Smooth muscle cell of the coronary artery (primary cell): Measurements from ENCODE around the gene ATP6V1B1. TPM values are rescaled to one million over a fixed set of nuclear protein-coding genes. Genes with fewer than 3 reads are reported as not detected.

Experiments
- total RNA-seq: library from RNA; depleted of rRNA; stranded (reverse); fragments of >200 nt; gene quantifications from 2 replicates; pipeline ENCODE4 v1.2.3, GENCODE V29; 2014; ENCODE audit warnings: low replicate concordance

Gene ATP6V1B1
- 0.45 and 0.94 TPM in 2 replicates for total RNA-seq

GRCh38 chr2:70935468-70936164 is at the start of gene ATP6V1B1:
Gene ATP6V1B1, plus strand, starts transcription at chr2:70935900. Its CDS starts 55 bp downstream, at chr2:70935955.

GRCh38 chr2:70978341-70979179 is 42.9 kb downstream of the ATP6V1B1 start, which contains the start of gene ANKRD53:
Gene ANKRD53, plus strand, starts transcription at chr2:70978630. Its CDS starts 16 bp downstream, at chr2:70978646.

GRCh38 chr2:70994699-70995425 is 59.2 kb downstream of the ATP6V1B1 start, which contains the start of gene TEX261:
Gene TEX261, minus strand, starts transcription at chr2:70994873. Its CDS starts 116 bp downstream, at chr2:70994757.

Other genes starting within 250 kb of the ATP6V1B1 start
- gene ADD2, start 167.7 kb upstream of the ATP6V1B1 start, total RNA-seq: under 0.01 and 0.35 TPM in 2 replicates
- gene FIGLA, start 145.3 kb upstream of the ATP6V1B1 start, total RNA-seq: not detected in 2 replicates
- not detected in 2 replicates for gene CLEC4F, start 115.3 kb upstream of the ATP6V1B1 start, total RNA-seq
- not detected in 2 replicates for gene CD207, start 100.1 kb upstream of the ATP6V1B1 start, total RNA-seq
- 0.47 and 2.3 TPM in 2 replicates for gene VAX2, start 35.3 kb upstream of the ATP6V1B1 start, total RNA-seq
- gene ANKRD53, start 42.7 kb downstream of the ATP6V1B1 start, total RNA-seq: 0.15 and 0.23 TPM in 2 replicates
- gene TEX261, start 59.0 kb downstream of the ATP6V1B1 start, total RNA-seq: 21.4 and 25.7 TPM in 2 replicates
- gene NAGK, start 132.7 kb downstream of the ATP6V1B1 start, total RNA-seq: 73.1 and 80.9 TPM in 2 replicates
- 17.7 and 26.6 TPM in 2 replicates for gene MCEE, start 194.3 kb downstream of the ATP6V1B1 start, total RNA-seq
- gene MPHOSPH10, start 194.7 kb downstream of the ATP6V1B1 start, total RNA-seq: 9.5 and 23.0 TPM in 2 replicates